BLaER1 treated with 17β-estradiol and CSF1 and Interleukin-3, amounts not matched to agents 10 nM and 100 nM (cell line): ENCODE results near the gene SHISAL1.

Experiments used
- H3K27ac ChIP-seq, 11 experiments: shearing (Covaris generic); formaldehyde crosslinking; 2 replicates each; pipeline ENCODE4 v1.8.1; 2022
- H3K27me3 ChIP-seq, 11 experiments: shearing (Covaris generic); formaldehyde crosslinking; 2 replicates each; pipeline ENCODE4 v1.8.1; 2022
- H3K36me3 ChIP-seq, 11 experiments: shearing (Covaris generic); formaldehyde crosslinking; 2 replicates each; pipeline ENCODE4 v1.8.1; 2022
- H3K4me1 ChIP-seq, 10 experiments: shearing (Covaris generic); formaldehyde crosslinking; 2 replicates each; pipeline ENCODE4 v1.8.1; 2022
- H3K4me2 ChIP-seq, 11 experiments: shearing (Covaris generic); formaldehyde crosslinking; 2 replicates each; pipeline ENCODE4 v1.8.1; 2022
- H3K4me3 ChIP-seq, 10 experiments: shearing (Covaris generic); formaldehyde crosslinking; 2 replicates each; pipeline ENCODE4 v1.8.1; 2022
- H3K9ac ChIP-seq, 11 experiments: shearing (Covaris generic); formaldehyde crosslinking; 2 replicates each; pipeline ENCODE4 v1.8.1; 2022
- H3K9me3 ChIP-seq, 11 experiments: shearing (Covaris generic); formaldehyde crosslinking; replicated peaks in 1 of 11; 2 replicates each; pipeline ENCODE4 v1.8.1; 2022
- H4K20me1 ChIP-seq, 11 experiments: shearing (Covaris generic); formaldehyde crosslinking; 2 replicates each; pipeline ENCODE4 v1.8.1; 2022
- Cebpa-rat ChIP-seq, 11 experiments: shearing (Covaris generic); IDR thresholded peaks; 2 replicates each; pipeline ENCODE4 v1.8.1; 2022

The SHISAL1 gene

GRCh38 chr22:44347080-44347479 lies 34.3 kb upstream of the SHISAL1 start:
- H3K27ac ChIP-seq: no peak overlapping the region
- H3K9ac ChIP-seq: peak overlapping the region in 1 of 11 experiments; percentile 29; a peak in 1 of 22 replicates
- H3K4me1 ChIP-seq: peaks cover 4 to 25% (median 10%) of the 10 kb centered on the region in 10 experiments; a peak in 15 of 20 replicates
- TF ChIP-seq Cebpa-rat (IDR thresholded peaks at IDR 0.05): no peak
- no peaks in the 10 kb centered on the region for H3K27me3 ChIP-seq
- peaks cover 0 to 12% (median 0%) of the 10 kb centered on the region in 11 experiments; a peak in 4 of 22 replicates for H4K20me1 ChIP-seq
- peak overlapping the region in 6 of 11 experiments; percentile 13 to 30 (median 24); a peak in 10 of 22 replicates for H3K4me2 ChIP-seq
- H3K4me3 ChIP-seq: no peak overlapping the region
- no peaks in the 10 kb centered on the region for H3K9me3 ChIP-seq
- no peaks in the 10 kb centered on the region for H3K36me3 ChIP-seq

GRCh38 chr22:44345872-44346271 lies 33.1 kb upstream of the SHISAL1 start:
- Histone ChIP-seq H3K9me3 (no peaks in the 10 kb centered on the region), H3K4me2 (no peak overlapping the region), H4K20me1 (peaks cover 0 to 20% (median 0%) of the 10 kb centered on the region in 11 experiments; a peak in 5 of 22 replicates), H3K27me3 (peaks cover 0 to 2% (median 0%) of the 10 kb centered on the region in 11 experiments; a peak in 3 of 22 replicates), H3K9ac (no peak overlapping the region), H3K36me3 (no peaks in the 10 kb centered on the region), H3K4me3 (no peak overlapping the region), H3K4me1 (peaks cover 0 to 30% (median 13%) of the 10 kb centered on the region in 10 experiments; a peak in 13 of 20 replicates), H3K27ac (no peak overlapping the region)
- TF ChIP-seq Cebpa-rat (IDR thresholded peaks at IDR 0.05): no peak

GRCh38 chr22:44344407-44344806 lies 31.7 kb upstream of the SHISAL1 start:
- H3K4me2 ChIP-seq: no peak overlapping the region
- TF ChIP-seq Cebpa-rat (IDR thresholded peaks at IDR 0.05): no peak
- H3K4me1 ChIP-seq: peaks cover 0 to 43% (median 24%) of the 10 kb centered on the region in 10 experiments; a peak in 14 of 20 replicates
- peaks cover 0 to 13% (median 0%) of the 10 kb centered on the region in 11 experiments; a peak in 5 of 22 replicates for H3K27me3 ChIP-seq
- H3K27ac ChIP-seq: no peak overlapping the region
- H3K9me3 ChIP-seq: no peaks in the 10 kb centered on the region
- H3K4me3 ChIP-seq: no peak overlapping the region
- no peak overlapping the region for H3K9ac ChIP-seq
- peaks cover 0 to 24% (median 0%) of the 10 kb centered on the region in 11 experiments; a peak in 3 of 22 replicates for H4K20me1 ChIP-seq
- no peaks in the 10 kb centered on the region for H3K36me3 ChIP-seq

- no peak for TF ChIP-seq Cebpa-rat (IDR thresholded peaks at IDR 0.05)
- no peak overlapping the region for H3K27ac ChIP-seq
- no peaks in the 10 kb centered on the region for H3K36me3 ChIP-seq
- no peak overlapping the region for H3K9ac ChIP-seq
- no peak overlapping the region for H3K4me3 ChIP-seq
- H3K27me3 ChIP-seq: peaks cover 0 to 13% (median 0%) of the 10 kb centered on the region in 11 experiments; a peak in 7 of 22 replicates
- H4K20me1 ChIP-seq: peaks cover 0 to 31% (median 0%) of the 10 kb centered on the region in 11 experiments; a peak in 4 of 22 replicates
- no peaks in the 10 kb centered on the region for H3K9me3 ChIP-seq
- no peak overlapping the region for H3K4me2 ChIP-seq
- peaks cover 0 to 43% (median 23%) of the 10 kb centered on the region in 10 experiments; a peak in 15 of 20 replicates for H3K4me1 ChIP-seq
Measured at GRCh38 chr22:44342347-44342956, 29.7 kb upstream of the SHISAL1 start.

- H3K27ac ChIP-seq: no peak overlapping the region
- TF ChIP-seq Cebpa-rat (IDR thresholded peaks at IDR 0.05): no peak
- no peak overlapping the region for H3K9ac ChIP-seq
- H4K20me1 ChIP-seq: peaks cover 0 to 36% (median 0%) of the 10 kb centered on the region in 11 experiments; a peak in 4 of 22 replicates
- H3K4me2 ChIP-seq: peak overlapping the region in 6 of 11 experiments; percentile 57 to 74 (median 63); a peak in 6 of 22 replicates
- no peaks in the 10 kb centered on the region for H3K36me3 ChIP-seq
- peaks cover 0 to 35% (median 17%) of the 10 kb centered on the region in 10 experiments; a peak in 15 of 20 replicates for H3K4me1 ChIP-seq
- no peak overlapping the region for H3K4me3 ChIP-seq
- no peaks in the 10 kb centered on the region for H3K9me3 ChIP-seq
- peaks cover 0 to 15% (median 4%) of the 10 kb centered on the region in 11 experiments; a peak in 7 of 22 replicates for H3K27me3 ChIP-seq
Measured at GRCh38 chr22:44341431-44342346, 28.9 kb upstream of the SHISAL1 start.

- peaks cover 0 to 15% (median 6%) of the 10 kb centered on the region in 11 experiments; a peak in 7 of 22 replicates for H3K27me3 ChIP-seq
- H3K36me3 ChIP-seq: no peaks in the 10 kb centered on the region
- no peak for TF ChIP-seq Cebpa-rat (IDR thresholded peaks at IDR 0.05)
- no peak overlapping the region for H3K4me3 ChIP-seq
- H3K4me1 ChIP-seq: peaks cover 0 to 35% (median 17%) of the 10 kb centered on the region in 10 experiments; a peak in 15 of 20 replicates
- H3K9ac ChIP-seq: no peak overlapping the region
- peak overlapping the region in 9 of 11 experiments; percentile 1 to 74 (median 60); a peak in 15 of 22 replicates for H3K4me2 ChIP-seq
- no peaks in the 10 kb centered on the region for H3K9me3 ChIP-seq
- no peak overlapping the region for H3K27ac ChIP-seq
- peaks cover 0 to 40% (median 0%) of the 10 kb centered on the region in 11 experiments; a peak in 4 of 22 replicates for H4K20me1 ChIP-seq
Measured at GRCh38 chr22:44340271-44341239, 27.8 kb upstream of the SHISAL1 start.

- Histone ChIP-seq H3K36me3 (no peaks in the 10 kb centered on the region), H4K20me1 (peaks cover 0 to 41% (median 0%) of the 10 kb centered on the region in 11 experiments; a peak in 6 of 22 replicates), H3K4me1 (peaks cover 0 to 35% (median 17%) of the 10 kb centered on the region in 10 experiments; a peak in 15 of 20 replicates), H3K9ac (no peak overlapping the region), H3K27me3 (peaks cover 2 to 18% (median 8%) of the 10 kb centered on the region in 11 experiments; a peak in 18 of 22 replicates), H3K4me2 (peak overlapping the region in 2 of 11 experiments; percentile 7 to 62; a peak in 1 of 22 replicates), H3K9me3 (no peaks in the 10 kb centered on the region; a peak in 3 of 22 replicates), H3K4me3 (no peak overlapping the region), H3K27ac (no peak overlapping the region)
- no peak for TF ChIP-seq Cebpa-rat (IDR thresholded peaks at IDR 0.05)
Measured at GRCh38 chr22:44338906-44339305, 26.2 kb upstream of the SHISAL1 start.
